Right lobe of liver (tissue), 4 donors: ENCODE results near the gene CCDC184.

Experiments
- POLR2A ChIP-seq: fragments of 450-650 bp; IDR thresholded peaks from one replicate; pipeline ENCODE4 v1.6.1; 2017; ENCODE audit warnings: antibody characterized with exemption, mild to moderate bottlenecking
- TF ChIP-seq, protein P1 (sequence below), 4 donors: fragments of 200-600 bp in 3 of 4; fragments of 450-650 bp in 1 of 4; IDR thresholded peaks; one replicate each; pipeline versions ENCODE4 v1.5.1 to v1.8.0; 2016 to 2022; ENCODE audit warnings: antibody characterized with exemption in 4 of 4, mild to moderate bottlenecking in 2 of 4
- donor health status: DM: no; HTN: no; CAD: no.
- donor health status: DM: no; HTN: no; CAD: no.
- donor health status: DM: no; HTN: yes; CAD: no.

- TF ChIP-seq, protein P1, sequence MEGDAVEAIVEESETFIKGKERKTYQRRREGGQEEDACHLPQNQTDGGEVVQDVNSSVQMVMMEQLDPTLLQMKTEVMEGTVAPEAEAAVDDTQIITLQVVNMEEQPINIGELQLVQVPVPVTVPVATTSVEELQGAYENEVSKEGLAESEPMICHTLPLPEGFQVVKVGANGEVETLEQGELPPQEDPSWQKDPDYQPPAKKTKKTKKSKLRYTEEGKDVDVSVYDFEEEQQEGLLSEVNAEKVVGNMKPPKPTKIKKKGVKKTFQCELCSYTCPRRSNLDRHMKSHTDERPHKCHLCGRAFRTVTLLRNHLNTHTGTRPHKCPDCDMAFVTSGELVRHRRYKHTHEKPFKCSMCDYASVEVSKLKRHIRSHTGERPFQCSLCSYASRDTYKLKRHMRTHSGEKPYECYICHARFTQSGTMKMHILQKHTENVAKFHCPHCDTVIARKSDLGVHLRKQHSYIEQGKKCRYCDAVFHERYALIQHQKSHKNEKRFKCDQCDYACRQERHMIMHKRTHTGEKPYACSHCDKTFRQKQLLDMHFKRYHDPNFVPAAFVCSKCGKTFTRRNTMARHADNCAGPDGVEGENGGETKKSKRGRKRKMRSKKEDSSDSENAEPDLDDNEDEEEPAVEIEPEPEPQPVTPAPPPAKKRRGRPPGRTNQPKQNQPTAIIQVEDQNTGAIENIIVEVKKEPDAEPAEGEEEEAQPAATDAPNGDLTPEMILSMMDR (IDR thresholded peaks at IDR 0.05) = no peak
- no peak for TF ChIP-seq POLR2A
These were observed 4.7 kb downstream of the CCDC184 start for GRCh38 chr12:48187916-48188695.
